Astrocyte (in vitro differentiated cells and primary cell): Measurements from ENCODE around the gene TMEM175. TPM values are rescaled to one million over a fixed set of nuclear protein-coding genes. Genes with fewer than 3 reads are reported as not detected.

Experiments
- DNase-seq: peaks from one replicate; pipeline ENCODE4 v3.0.0-alpha.2; 2010; ENCODE audit warnings: low read depth
- FAIRE-seq: peaks from 2 replicates; lab custom pipeline; 2011; peaks lifted over from hg19 to GRCh38; lab: Jason Lieb, UNC
- H2AFZ ChIP-seq: 2 replicates; pipeline ENCODE4 v1.6.0; 2012; ENCODE audit warnings: low read depth, low read length, inconsistent platforms
- H3K27ac ChIP-seq: 2 replicates; pipeline ENCODE4 v1.5.1; 2011; ENCODE audit warnings: low read depth, low read length, inconsistent platforms
- H3K27me3 ChIP-seq: 2 replicates; pipeline ENCODE4 v1.6.0; 2011; ENCODE audit warnings: low read length, inconsistent platforms; ENCODE audit not compliant: insufficient read depth
- H3K36me3 ChIP-seq: 2 replicates; pipeline ENCODE4 v1.5.1; 2011; ENCODE audit warnings: low read length, inconsistent platforms; ENCODE audit not compliant: insufficient read depth
- H3K4me1 ChIP-seq: 2 replicates; pipeline ENCODE4 v1.5.1; 2011; ENCODE audit warnings: low read length, inconsistent platforms; ENCODE audit not compliant: insufficient read depth
- H3K4me2 ChIP-seq: 2 replicates; pipeline ENCODE4 v1.6.0; 2012; ENCODE audit warnings: low read length, inconsistent platforms
- H3K4me3 ChIP-seq: 2 replicates; pipeline ENCODE4 v1.5.1; 2011; ENCODE audit warnings: low read depth, mild to moderate bottlenecking, low read length, inconsistent platforms; ENCODE audit not compliant: insufficient read depth
- H3K79me2 ChIP-seq: 2 replicates; pipeline ENCODE4 v1.6.0; 2012; ENCODE audit warnings: mild to moderate bottlenecking, low read length, inconsistent platforms; ENCODE audit not compliant: insufficient read depth
- H3K9ac ChIP-seq: 2 replicates; pipeline ENCODE4 v1.6.0; 2012; ENCODE audit warnings: mild to moderate bottlenecking, low read length, inconsistent platforms
- H3K9me3 ChIP-seq: 2 replicates; pipeline ENCODE4 v1.5.1; 2012; ENCODE audit warnings: low read depth, mild to moderate bottlenecking, low read length, inconsistent platforms; ENCODE audit not compliant: insufficient read depth
- H4K20me1 ChIP-seq: 2 replicates; pipeline ENCODE4 v1.6.0; 2012; ENCODE audit warnings: low read length, inconsistent platforms; ENCODE audit not compliant: insufficient read depth
- H3K27ac Mint-ChIP-seq: one replicate; pipeline ENCODE4 v1.8.0; 2021; ENCODE audit warnings: mild to moderate bottlenecking, mixed read lengths; ENCODE audit not compliant: unreplicated experiment
- H3K27me3 Mint-ChIP-seq: one replicate; pipeline ENCODE4 v1.8.0; 2021; ENCODE audit warnings: low read depth, mixed read lengths; ENCODE audit not compliant: unreplicated experiment
- H3K36me3 Mint-ChIP-seq: one replicate; pipeline ENCODE4 v1.8.0; 2021; ENCODE audit warnings: low read depth, mixed read lengths; ENCODE audit not compliant: unreplicated experiment
- H3K4me1 Mint-ChIP-seq: one replicate; pipeline ENCODE4 v1.8.0; 2021; ENCODE audit warnings: low read depth, mixed read lengths; ENCODE audit not compliant: unreplicated experiment
- H3K4me3 Mint-ChIP-seq: one replicate; pipeline ENCODE4 v1.8.0; 2021; ENCODE audit warnings: mild to moderate bottlenecking, moderate library complexity, mixed read lengths; ENCODE audit not compliant: unreplicated experiment
- H3K9me3 Mint-ChIP-seq: one replicate; pipeline ENCODE4 v1.8.0; 2021; ENCODE audit warnings: mild to moderate bottlenecking, mixed read lengths; ENCODE audit not compliant: unreplicated experiment
- CTCF ChIP-seq: IDR thresholded peaks from 2 replicates; pipeline ENCODE4 v1.5.1; 2011; ENCODE audit warnings: low read depth, mild to moderate bottlenecking, inconsistent platforms, low read length, moderate library complexity; ENCODE audit not compliant: insufficient read depth
- EZH2 ChIP-seq: IDR thresholded peaks from 2 replicates; pipeline ENCODE4 v1.6.1; 2012; ENCODE audit warnings: mild to moderate bottlenecking, low read length, inconsistent platforms; ENCODE audit not compliant: insufficient read depth
- total RNA-seq: library from RNA; stranded (reverse); gene quantifications from 2 replicates; pipeline ENCODE4 v1.2.1, GENCODE V29; 2021

TMEM175 gene
- total RNA-seq, 1 donor from 2014 or later = 22.1 TPM

DNA sequence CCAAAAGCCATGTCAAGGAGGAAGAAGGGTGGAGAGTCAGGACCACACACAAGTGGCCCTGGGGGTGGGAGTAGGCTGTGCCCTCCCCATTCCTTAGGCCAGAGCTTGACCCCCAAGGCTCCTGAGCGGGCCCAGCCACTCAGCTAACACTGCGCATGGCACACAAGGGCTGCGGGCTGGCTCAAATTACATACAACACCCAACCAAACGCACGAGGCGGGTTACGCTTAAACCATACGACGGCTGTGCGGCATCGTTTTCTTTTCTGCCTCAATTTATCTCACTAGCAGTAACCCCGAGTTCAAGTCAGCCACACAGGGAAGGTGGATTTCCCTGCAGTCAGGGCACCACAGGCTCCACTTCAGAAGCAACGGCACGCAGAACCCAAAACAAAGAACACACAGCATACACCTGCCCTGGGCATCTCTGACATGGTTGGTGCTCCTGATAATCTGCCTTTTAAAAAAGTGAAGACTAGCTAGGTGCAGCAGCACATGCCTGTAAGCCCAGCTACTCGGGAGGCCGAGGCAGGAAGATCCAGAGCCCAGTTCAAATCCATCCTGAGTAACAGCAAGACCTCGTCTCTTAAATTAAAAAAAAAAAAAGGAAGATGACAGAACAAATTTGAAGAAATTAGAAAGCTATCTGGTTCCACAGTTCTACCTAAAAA is 3.0 kb upstream of the TMEM175 start:
- Mint-ChIP-seq H3K36me3 (no peaks in the 10 kb centered on the region), H3K9me3 (no peaks in the 10 kb centered on the region), H3K27me3 (no peaks in the 10 kb centered on the region), H3K4me3 (no peak overlapping the region), H3K27ac (no peak overlapping the region), H3K4me1 (peaks cover 34% of the 10 kb centered on the region)
- FAIRE-seq (no peak), DNase-seq (no peak)
- Histone ChIP-seq H3K36me3 (no peaks in the 10 kb centered on the region), H3K4me1 (peaks cover 32% of the 10 kb centered on the region), H3K9me3 (no peaks in the 10 kb centered on the region), H3K27ac (no peak overlapping the region), H3K4me3 (no peak overlapping the region), H3K79me2 (peaks cover 81% of the 10 kb centered on the region), H3K4me2 (no peak overlapping the region), H3K9ac (no peak overlapping the region), H3K27me3 (no peaks in the 10 kb centered on the region), H2AFZ (no peak overlapping the region), H4K20me1 (peaks cover 63% of the 10 kb centered on the region)
- TF ChIP-seq CTCF (no peak), EZH2 (no peak)

DNA sequence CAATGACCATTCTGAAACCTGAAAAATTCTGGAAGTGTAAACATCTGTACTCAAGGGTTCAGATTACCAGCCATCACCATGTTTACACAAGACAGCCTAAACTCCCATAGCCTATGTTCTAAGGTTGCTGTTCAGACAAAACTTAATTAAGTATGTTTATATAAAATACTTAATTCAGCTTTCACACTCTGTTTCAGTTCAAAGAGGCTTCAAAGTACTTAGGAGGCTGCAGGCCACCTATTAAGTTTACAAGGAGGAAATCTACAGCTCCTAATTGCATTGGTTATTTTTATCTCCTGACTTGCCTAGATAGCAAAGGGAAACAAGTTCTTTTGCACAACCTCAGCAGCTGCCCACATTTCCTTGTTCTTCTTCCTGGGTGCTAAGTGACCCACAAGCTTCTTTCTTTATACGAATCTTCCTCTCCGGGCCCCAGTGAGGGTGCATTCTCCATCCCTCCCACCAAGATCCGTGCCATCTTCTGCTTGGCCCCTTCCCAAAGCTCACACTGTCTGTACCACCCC is 2.2 kb upstream of the TMEM175 start:
- peak overlapping the region; percentile 98 for H3K4me3 Mint-ChIP-seq
- H3K9me3 Mint-ChIP-seq = no peaks in the 10 kb centered on the region
- peaks cover 73% of the 10 kb centered on the region for H3K79me2 ChIP-seq
- no peaks in the 10 kb centered on the region for H3K36me3 Mint-ChIP-seq
- peak overlapping the region; percentile 99 for H3K4me2 ChIP-seq
- H3K4me3 ChIP-seq = no peak overlapping the region
- peak overlapping the region; percentile 98 for H3K9ac ChIP-seq
- H2AFZ ChIP-seq = no peak overlapping the region
- no peaks in the 10 kb centered on the region for H3K27me3 Mint-ChIP-seq
- no peak for FAIRE-seq
- TF ChIP-seq EZH2 (no peak), CTCF (no peak)
- H4K20me1 ChIP-seq = peaks cover 54% of the 10 kb centered on the region
- H3K27ac Mint-ChIP-seq = peak overlapping the region; percentile 81
- no peaks in the 10 kb centered on the region for H3K36me3 ChIP-seq
- H3K4me1 ChIP-seq = peaks cover 25% of the 10 kb centered on the region
- peak overlapping the region; percentile 89 for H3K27ac ChIP-seq
- peaks cover 26% of the 10 kb centered on the region for H3K4me1 Mint-ChIP-seq
- H3K9me3 ChIP-seq = no peaks in the 10 kb centered on the region
- no peak for DNase-seq
- no peaks in the 10 kb centered on the region for H3K27me3 ChIP-seq

DNA sequence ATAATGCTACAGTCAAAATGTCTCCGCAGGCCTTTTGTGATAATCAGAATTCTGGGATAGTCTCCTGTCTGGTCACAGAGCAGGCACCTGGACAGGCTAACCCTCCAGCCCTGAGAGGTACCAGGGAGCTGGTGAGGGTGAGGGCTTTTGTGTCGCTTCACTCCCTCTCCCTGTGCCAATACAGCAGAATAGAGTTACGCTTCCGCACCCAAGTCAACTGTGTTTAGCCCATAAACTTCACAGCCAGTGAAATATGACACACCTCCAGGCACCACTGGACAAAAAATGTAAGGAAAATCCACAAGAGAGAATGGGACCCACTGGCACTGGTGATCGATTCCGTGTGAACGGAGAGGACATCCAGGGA is 1.4 kb upstream of the TMEM175 start:
- no peak for DNase-seq
- no peak for TF ChIP-seq CTCF
- no peak for TF ChIP-seq EZH2
- Histone ChIP-seq H3K27ac (peak overlapping the region; percentile 89), H3K4me1 (peaks cover 18% of the 10 kb centered on the region), H3K4me2 (peak overlapping the region; percentile 99), H3K79me2 (peaks cover 65% of the 10 kb centered on the region), H4K20me1 (peaks cover 47% of the 10 kb centered on the region), H2AFZ (no peak overlapping the region), H3K9ac (peak overlapping the region; percentile 98), H3K36me3 (no peaks in the 10 kb centered on the region), H3K27me3 (no peaks in the 10 kb centered on the region), H3K4me3 (peak overlapping the region; percentile 86), H3K9me3 (no peaks in the 10 kb centered on the region)
- Mint-ChIP-seq H3K27me3 (no peaks in the 10 kb centered on the region), H3K9me3 (no peaks in the 10 kb centered on the region), H3K27ac (peak overlapping the region; percentile 81), H3K4me1 (peaks cover 23% of the 10 kb centered on the region), H3K4me3 (peak overlapping the region; percentile 98), H3K36me3 (no peaks in the 10 kb centered on the region)
- no peak for FAIRE-seq
